Mesenchymal stem cell (in vitro differentiated cells and primary cell): ENCODE results near the gene CCR4.
"Not testable (repeated sequence)": the region's sequence is repeated elsewhere in the genome, so short reads cannot be mapped to it uniquely, and the experiment has no call there.

Source experiments
- DNase-seq: peaks from one replicate; pipeline ENCODE4 v3.0.0-alpha.2; 2013
- H2AFZ ChIP-seq: one replicate; pipeline ENCODE4 v1.6.1; 2013; ENCODE audit warnings: low read depth, mild to moderate bottlenecking, control low read depth, inconsistent platforms, low read length, moderate library complexity
- H2AK5ac ChIP-seq: 2 replicates; pipeline ENCODE4 v1.6.1; 2013; ENCODE audit warnings: low read length, moderate library complexity, mild to moderate bottlenecking, inconsistent platforms; ENCODE audit not compliant: severe bottlenecking
- H2BK120ac ChIP-seq: one replicate; pipeline ENCODE4 v1.6.1; 2013; ENCODE audit warnings: low read depth, mild to moderate bottlenecking, inconsistent platforms, low read length, moderate library complexity
- H2BK12ac ChIP-seq, 2 experiments: one replicate each; pipeline ENCODE4 v1.6.1; 2013; ENCODE audit warnings: inconsistent platforms in 2 of 2, low read length in 2 of 2, mild to moderate bottlenecking in 2 of 2, moderate library complexity in 2 of 2, control low read depth in 1 of 2
- H2BK15ac ChIP-seq: one replicate; pipeline ENCODE4 v1.6.1; 2013; ENCODE audit warnings: mild to moderate bottlenecking, low read depth, inconsistent platforms; ENCODE audit not compliant: poor library complexity, severe bottlenecking
- H2BK5ac ChIP-seq: 2 replicates; pipeline ENCODE4 v1.6.1; 2013; ENCODE audit warnings: low read depth, mild to moderate bottlenecking, low read length, control low read depth, inconsistent platforms; ENCODE audit not compliant: poor library complexity, severe bottlenecking
- H3K14ac ChIP-seq, 2 experiments: one replicate each; pipeline ENCODE4 v1.6.1; 2013; ENCODE audit warnings: inconsistent platforms in 2 of 2, low read length in 2 of 2, control low read depth in 1 of 2, mild to moderate bottlenecking in 1 of 2, moderate library complexity in 1 of 2
- H3K18ac ChIP-seq, 2 experiments: one replicate each; pipeline ENCODE4 v1.6.1; 2013; ENCODE audit warnings: inconsistent platforms in 2 of 2, low read length in 2 of 2, control low read depth in 1 of 2, low read depth in 1 of 2, mild to moderate bottlenecking in 1 of 2
- H3K23ac ChIP-seq, 2 experiments: one replicate each; pipeline ENCODE4 v1.6.1; 2013; ENCODE audit warnings: inconsistent platforms in 2 of 2, low read length in 2 of 2, mild to moderate bottlenecking in 2 of 2, moderate library complexity in 2 of 2, control low read depth in 1 of 2
- H3K27ac ChIP-seq: 2 replicates; pipeline ENCODE4 v1.5.1; 2013; ENCODE audit warnings: mild to moderate bottlenecking, moderate library complexity, low read length, control low read depth, inconsistent platforms; ENCODE audit not compliant: poor library complexity, severe bottlenecking
- H3K27me3 ChIP-seq, 2 experiments: 2 replicates each; pipeline versions ENCODE4 v1.6.1 to v1.7.0; 2013; ENCODE audit warnings: low read length in 2 of 2, mild to moderate bottlenecking in 2 of 2, moderate library complexity in 2 of 2, control low read depth in 1 of 2, inconsistent platforms in 1 of 2; ENCODE audit not compliant: control insufficient read depth in 1 of 2, insufficient read depth in 1 of 2
- H3K36me3 ChIP-seq, 2 experiments: 2 replicates each; pipeline versions ENCODE4 v1.6.1 to v1.7.0; 2013; ENCODE audit warnings: low read length in 2 of 2, control low read depth in 1 of 2, inconsistent platforms in 1 of 2, low read depth in 1 of 2, mild to moderate bottlenecking in 1 of 2; ENCODE audit not compliant: insufficient read depth in 2 of 2, control insufficient read depth in 1 of 2
- H3K4ac ChIP-seq, 2 experiments: one replicate each; pipeline ENCODE4 v1.6.1; 2013; ENCODE audit warnings: inconsistent platforms in 2 of 2, low read length in 2 of 2, mild to moderate bottlenecking in 2 of 2, moderate library complexity in 2 of 2, control low read depth in 1 of 2, low read depth in 1 of 2
- H3K4me1 ChIP-seq: 2 replicates; pipeline ENCODE4 v1.6.1; 2013; ENCODE audit warnings: low read depth, low read length, control low read depth; ENCODE audit not compliant: control insufficient read depth, insufficient read depth
- H3K4me2 ChIP-seq: 2 replicates; pipeline ENCODE4 v1.6.1; 2013; ENCODE audit warnings: low read length, mild to moderate bottlenecking, inconsistent platforms; ENCODE audit not compliant: poor library complexity, severe bottlenecking
- H3K4me3 ChIP-seq, 2 experiments: 2 replicates each; pipeline versions ENCODE4 v1.5.1 to v1.7.0; 2013; ENCODE audit warnings: low read length in 2 of 2, mild to moderate bottlenecking in 2 of 2, control low read depth in 1 of 2, low read depth in 1 of 2; ENCODE audit not compliant: insufficient read depth in 1 of 2
- H3K79me1 ChIP-seq: replicated peaks from 2 replicates; pipeline ENCODE4 v1.6.1; 2013; ENCODE audit warnings: mild to moderate bottlenecking, control low read depth, low read length, inconsistent platforms; ENCODE audit not compliant: poor library complexity, severe bottlenecking
- H3K9ac ChIP-seq: 2 replicates; pipeline ENCODE4 v1.7.0; 2013; ENCODE audit warnings: mild to moderate bottlenecking, low read length, moderate library complexity
- H3K9me3 ChIP-seq: 2 replicates; pipeline ENCODE4 v1.7.0; 2013; ENCODE audit warnings: mild to moderate bottlenecking, low read length; ENCODE audit not compliant: control insufficient read depth
- H4K8ac ChIP-seq: one replicate; pipeline ENCODE4 v1.6.1; 2013; ENCODE audit warnings: inconsistent platforms, mild to moderate bottlenecking, low read length, moderate library complexity
- H4K91ac ChIP-seq: one replicate; pipeline ENCODE4 v1.6.1; 2013; ENCODE audit warnings: mild to moderate bottlenecking, low read length, inconsistent platforms
- WGBS: methylation state at CpG from one replicate; pipeline ENCODE4 v1.1.7; 2013; ENCODE audit warnings: mixed read lengths; 5-methylcytosine and 5-hydroxymethylcytosine counted together

Gene CCR4

GRCh38 chr3:32963871-32964270 lies 12.4 kb downstream of the CCR4 start:
- Histone ChIP-seq H3K27me3 (peaks cover 4 to 5% of the 10 kb centered on the region in 2 experiments), H3K23ac (no peak overlapping the region), H2BK15ac (no peak overlapping the region), H4K91ac (no peak overlapping the region), H3K4me1 (peaks cover 2% of the 10 kb centered on the region), H3K36me3 (no peaks in the 10 kb centered on the region), H3K14ac (no peak overlapping the region), H3K4ac (no peak overlapping the region), H3K4me3 (no peak overlapping the region), H3K9ac (no peak overlapping the region), H2AFZ (no peak overlapping the region), H2BK12ac (no peak overlapping the region), H3K18ac (no peak overlapping the region), H3K4me2 (no peak overlapping the region), H4K8ac (no peak overlapping the region), H2AK5ac (no peak overlapping the region), H2BK5ac (no peak overlapping the region), H3K79me1 (no peaks in the 10 kb centered on the region), H3K27ac (no peak overlapping the region), H2BK120ac (no peak overlapping the region), H3K9me3 (no peaks in the 10 kb centered on the region)
- no peak for DNase-seq
- 90% methylated on average over 3 of the region's 3 CpGs for WGBS

- H3K9me3 ChIP-seq, H3K79me1 ChIP-seq, H3K27me3 ChIP-seq, H3K36me3 ChIP-seq, H3K4me1 ChIP-seq, H4K8ac ChIP-seq, H2BK120ac ChIP-seq, H3K14ac ChIP-seq, H3K9ac ChIP-seq, H3K4ac ChIP-seq, DNase-seq, H2AFZ ChIP-seq, H2AK5ac ChIP-seq, H3K4me3 ChIP-seq, H3K4me2 ChIP-seq, H3K27ac ChIP-seq, H2BK5ac ChIP-seq, H2BK15ac ChIP-seq, H3K18ac ChIP-seq, H3K23ac ChIP-seq, H2BK12ac ChIP-seq, H4K91ac ChIP-seq: not testable (repeated sequence)
- 57% methylated on average over 1 of the region's 2 CpGs for WGBS
These were observed 13.3 kb downstream of the CCR4 start for GRCh38 chr3:32964781-32965180.

GRCh38 chr3:32965617-32966213 lies 14.3 kb downstream of the CCR4 start:
- H3K9me3 ChIP-seq, H3K4me1 ChIP-seq, H2BK15ac ChIP-seq, H3K18ac ChIP-seq, H4K8ac ChIP-seq, H3K27me3 ChIP-seq, DNase-seq, H2BK5ac ChIP-seq, H4K91ac ChIP-seq, H3K9ac ChIP-seq, H2AFZ ChIP-seq, H3K14ac ChIP-seq, H3K4me2 ChIP-seq, H3K4ac ChIP-seq, H3K79me1 ChIP-seq, H2BK120ac ChIP-seq, H3K4me3 ChIP-seq, H3K27ac ChIP-seq, H3K23ac ChIP-seq, H3K36me3 ChIP-seq, H2BK12ac ChIP-seq, H2AK5ac ChIP-seq: not testable (repeated sequence)
- WGBS, result 82% methylated on average over 2 of the region's 2 CpGs

GRCh38 chr3:32966627-32967026 lies 15.2 kb downstream of the CCR4 start:
- not testable (repeated sequence) for H2BK12ac ChIP-seq, H3K23ac ChIP-seq, H2BK5ac ChIP-seq, H3K79me1 ChIP-seq, H3K36me3 ChIP-seq, H2AK5ac ChIP-seq, H3K4me3 ChIP-seq, H3K4ac ChIP-seq, H2BK15ac ChIP-seq, H2AFZ ChIP-seq, H2BK120ac ChIP-seq, H3K4me1 ChIP-seq, H3K4me2 ChIP-seq, H3K18ac ChIP-seq, H3K14ac ChIP-seq, DNase-seq, H4K91ac ChIP-seq, H3K27ac ChIP-seq, H4K8ac ChIP-seq, H3K27me3 ChIP-seq, H3K9ac ChIP-seq, H3K9me3 ChIP-seq
- WGBS, result 87% methylated on average over 4 of the region's 5 CpGs
